GM12878 (cell line): ENCODE data around the gene CNN2.

Source experiments
- BHLHE40 ChIP-seq, 2 experiments: fragments of 450-650 bp in 1 of 2; IDR thresholded peaks; 2 replicates each; pipeline ENCODE4 v1.6.1; 2011 to 2017; ENCODE audit warnings: low read depth in 2 of 2, borderline replicate concordance in 1 of 2, improper control_type of control experiment in 1 of 2, low read length in 1 of 2, mild to moderate bottlenecking in 1 of 2
- CTCF ChIP-seq, 3 experiments: IDR thresholded peaks in 2 of 3; conservative IDR thresholded peaks in 1 of 3; 2 replicates each; pipeline ENCODE4 v1.5.1; 2011; ENCODE audit warnings: low read depth in 3 of 3, low read length in 3 of 3, mild to moderate bottlenecking in 3 of 3, control low read depth in 2 of 3, moderate library complexity in 2 of 3, inconsistent platforms in 1 of 3, mixed read lengths in 1 of 3; ENCODE audit not compliant: control insufficient read depth in 2 of 3, insufficient read depth in 1 of 3; ENCODE audit errors: extremely low read depth in 1 of 3
- ELK1 ChIP-seq: IDR thresholded peaks from 2 replicates; pipeline ENCODE4 v1.6.1; 2012; ENCODE audit warnings: low read depth, low read length, improper control_type of control experiment
- MEF2A ChIP-seq: IDR thresholded peaks from 2 replicates; pipeline ENCODE4 v1.6.1; 2011; ENCODE audit warnings: low read depth, mild to moderate bottlenecking, low read length, moderate library complexity; ENCODE audit not compliant: insufficient read depth
- NFXL1 ChIP-seq: fragments of 450-650 bp; IDR thresholded peaks from 2 replicates; pipeline ENCODE4 v1.6.1; 2017; ENCODE audit warnings: antibody characterized with exemption, mild to moderate bottlenecking, borderline replicate concordance
- POLR2A ChIP-seq: IDR thresholded peaks from 2 replicates; pipeline ENCODE4 v1.6.1; 2011; ENCODE audit warnings: low read depth, mild to moderate bottlenecking, low read length
- RB1 ChIP-seq: fragments of 450-650 bp; formaldehyde crosslinking; IDR thresholded peaks from 2 replicates; pipeline ENCODE4 v1.6.1; 2017; ENCODE audit warnings: mild to moderate bottlenecking, borderline replicate concordance
- ZBTB33 ChIP-seq: fragments of 450-650 bp; IDR thresholded peaks from 2 replicates; pipeline ENCODE4 v1.6.1; 2017; ENCODE audit warnings: mild to moderate bottlenecking
- ZSCAN29 ChIP-seq: fragments of 450-650 bp; IDR thresholded peaks from 2 replicates; pipeline ENCODE4 v1.6.1; 2017; ENCODE audit warnings: mild to moderate bottlenecking, moderate library complexity
- ZZZ3 ChIP-seq: IDR thresholded peaks from 2 replicates; pipeline ENCODE4 v1.6.1; 2011; ENCODE audit warnings: low read depth; ENCODE audit not compliant: control insufficient read depth, insufficient read length

- TF ChIP-seq RB1 (no peak), ZBTB33 (no peak), NFXL1 (no peak), ZSCAN29 (no peak), CTCF (IDR thresholded peaks at IDR 0.05 in 2 of 3, conservative IDR thresholded peaks at IDR 0.05 in 1 of 3; ENCODE audit: control insufficient read depth in 2 of 3, extremely low read depth in 1 of 3, insufficient read depth in 1 of 3, low read depth in 3 of 3, low read length in 3 of 3) (no peak), ELK1 (no peak), MEF2A (no peak), POLR2A (peak; percentile 40), BHLHE40 (IDR thresholded peaks at IDR 0.05; ENCODE audit: borderline replicate concordance in 1 of 2, low read depth in 2 of 2, low read length in 1 of 2) (no peak), ZZZ3 (no peak)
These were observed 17.1 kb upstream of the CNN2 start for GRCh38 chr19:1009041-1009980.
